ENCODE results near the gene IFT22. TPM values are rescaled to one million over a fixed set of nuclear protein-coding genes. Genes with fewer than 3 reads are reported as not detected.
"Not testable (repeated sequence)": the region's sequence is repeated elsewhere in the genome, so short reads cannot be mapped to it uniquely, and the experiment has no call there.

The IFT22 gene
- total and polyA plus RNA-seq, 9 donors, result 21.8 to 61.3 (median 27.8) TPM

DNA sequence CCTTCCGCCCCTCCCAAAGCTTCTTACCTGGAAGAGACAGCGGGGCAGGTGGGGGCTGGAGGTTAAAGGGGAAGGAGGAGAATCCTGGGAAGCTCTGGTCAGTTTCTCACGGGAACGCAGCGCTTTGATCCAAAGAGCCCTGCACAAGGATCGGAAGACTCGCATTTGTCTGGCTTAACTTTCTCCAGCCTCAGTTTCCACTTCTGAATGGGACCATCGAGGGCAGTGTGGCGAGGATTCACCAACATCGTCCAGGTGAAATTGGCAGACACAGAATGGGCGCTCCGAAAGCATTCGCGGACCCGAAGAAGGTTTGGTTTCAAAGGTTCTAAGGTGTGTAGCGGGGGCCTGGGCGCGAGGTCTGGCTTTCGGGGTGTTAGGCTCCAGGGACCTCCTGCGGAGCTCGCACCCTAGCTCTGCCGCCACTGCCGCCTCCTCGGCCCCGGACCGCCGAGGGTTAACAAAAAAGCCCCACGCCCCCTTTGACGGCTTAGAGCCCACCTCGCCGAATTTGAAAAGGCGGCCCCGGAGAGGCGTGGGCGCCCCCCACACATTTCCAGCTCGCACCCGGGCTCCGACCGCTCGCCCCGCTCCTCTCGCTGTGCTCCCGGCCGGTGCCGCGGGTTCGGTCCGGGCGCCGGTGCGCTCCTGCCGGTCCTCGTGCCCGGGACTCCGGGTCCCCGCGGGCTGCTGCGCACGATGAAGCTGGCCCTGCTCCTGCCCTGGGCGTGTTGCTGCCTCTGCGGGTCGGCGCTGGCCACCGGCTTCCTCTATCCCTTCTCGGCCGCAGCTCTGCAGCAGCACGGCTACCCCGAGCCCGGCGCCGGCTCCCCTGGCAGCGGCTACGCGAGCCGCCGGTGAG, 41.0 kb upstream of the IFT22 start, which contains the start of gene COL26A1:
Gene COL26A1 (plus strand): TSS at position 542 of the 862 bp plus-strand sequence. CDS start 158 bp downstream, at position 700.
- DNase-seq, result peak in 4 of 5 donors; percentile 34 to 66 (median 44)
- TF ChIP-seq EP300 (IDR thresholded peaks at IDR 0.05) (no peak), POLR2A (IDR thresholded peaks at IDR 0.05) (no peak)
- TF ChIP-seq, protein P1, sequence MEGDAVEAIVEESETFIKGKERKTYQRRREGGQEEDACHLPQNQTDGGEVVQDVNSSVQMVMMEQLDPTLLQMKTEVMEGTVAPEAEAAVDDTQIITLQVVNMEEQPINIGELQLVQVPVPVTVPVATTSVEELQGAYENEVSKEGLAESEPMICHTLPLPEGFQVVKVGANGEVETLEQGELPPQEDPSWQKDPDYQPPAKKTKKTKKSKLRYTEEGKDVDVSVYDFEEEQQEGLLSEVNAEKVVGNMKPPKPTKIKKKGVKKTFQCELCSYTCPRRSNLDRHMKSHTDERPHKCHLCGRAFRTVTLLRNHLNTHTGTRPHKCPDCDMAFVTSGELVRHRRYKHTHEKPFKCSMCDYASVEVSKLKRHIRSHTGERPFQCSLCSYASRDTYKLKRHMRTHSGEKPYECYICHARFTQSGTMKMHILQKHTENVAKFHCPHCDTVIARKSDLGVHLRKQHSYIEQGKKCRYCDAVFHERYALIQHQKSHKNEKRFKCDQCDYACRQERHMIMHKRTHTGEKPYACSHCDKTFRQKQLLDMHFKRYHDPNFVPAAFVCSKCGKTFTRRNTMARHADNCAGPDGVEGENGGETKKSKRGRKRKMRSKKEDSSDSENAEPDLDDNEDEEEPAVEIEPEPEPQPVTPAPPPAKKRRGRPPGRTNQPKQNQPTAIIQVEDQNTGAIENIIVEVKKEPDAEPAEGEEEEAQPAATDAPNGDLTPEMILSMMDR (IDR thresholded peaks at IDR 0.05), result no peak
- Histone ChIP-seq H3K36me3 (no peaks in the 10 kb centered on the region), H3K9me3 (no peaks in the 10 kb centered on the region), H3K27me3 (no peaks in the 10 kb centered on the region), H3K4me3 (peak within 1 kb of the TSS; percentile 53), H3K4me1 (ENCODE audit: insufficient read depth) (peaks cover 6% of the 10 kb centered on the region), H3K27ac (peak within 1 kb of the TSS in 1 of 2 donors; percentile 21)
- 11 to 23% (median 22%) methylated on average over 49 to 76 of the region's 76 CpGs for WGBS, 3 donors
- intact Hi-C loops (cut with DNase I), result loop anchor here in 1 of 4 donors (5.0 kb wide), 1 partner anchor 145 kb away; no protein-coding TSS in a partner anchor

- no peak for DNase-seq
- no peak overlapping the region for H3K4me3 ChIP-seq
- intact Hi-C loops (cut with DNase I), result no loop called here
- WGBS, 3 donors, result 19 to 24% (median 23%) methylated on average over 7 of the region's 7 CpGs
- no peaks in the 10 kb centered on the region for H3K27me3 ChIP-seq
- TF ChIP-seq POLR2A (IDR thresholded peaks at IDR 0.05), result no peak
- TF ChIP-seq EP300 (IDR thresholded peaks at IDR 0.05), result no peak
- TF ChIP-seq, protein P1 (IDR thresholded peaks at IDR 0.05), result no peak
- H3K36me3 ChIP-seq, result no peaks in the 10 kb centered on the region
- no peak overlapping the region for H3K27ac ChIP-seq
- H3K9me3 ChIP-seq, result no peaks in the 10 kb centered on the region
- no peaks in the 10 kb centered on the region for H3K4me1 ChIP-seq (ENCODE audit: insufficient read depth)
These were observed 35.8 kb upstream of the IFT22 start for GRCh38 chr7:101357433-101357832.

GRCh38 chr7:101352920-101353308, 31.3 kb upstream of the IFT22 start:
- Histone ChIP-seq H3K27me3 (no peaks in the 10 kb centered on the region), H3K27ac (no peak overlapping the region), H3K9me3 (no peaks in the 10 kb centered on the region), H3K4me3 (no peak overlapping the region), H3K36me3 (no peaks in the 10 kb centered on the region), H3K4me1 (ENCODE audit: insufficient read depth) (no peaks in the 10 kb centered on the region)
- no peak for DNase-seq
- intact Hi-C loops (cut with DNase I), result no loop called here
- no peak for TF ChIP-seq POLR2A (IDR thresholded peaks at IDR 0.05)
- TF ChIP-seq EP300 (IDR thresholded peaks at IDR 0.05), result no peak
- TF ChIP-seq, protein P1 (IDR thresholded peaks at IDR 0.05), result no peak
- WGBS, 3 donors, result 42 to 83% (median 67%) methylated on average over 2 of the region's 2 CpGs

DNA sequence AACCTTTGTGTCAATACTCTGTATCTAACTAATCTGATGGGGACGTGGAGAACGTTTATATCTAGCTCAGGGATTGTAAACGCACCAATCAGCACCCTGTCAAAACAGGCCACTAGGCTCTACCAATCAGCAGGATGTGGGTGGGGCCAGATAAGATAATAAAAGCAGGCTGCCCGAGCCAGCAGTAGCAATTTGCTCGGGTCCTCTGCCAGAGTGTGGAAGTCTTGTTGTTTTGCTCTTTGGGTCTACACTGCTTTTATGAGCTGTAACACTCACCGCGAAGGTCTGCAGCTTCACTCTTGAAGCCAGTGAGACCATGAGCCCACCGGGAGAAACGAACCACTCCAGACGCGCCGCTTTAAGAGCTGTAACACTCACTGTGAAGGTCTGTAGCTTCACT, 27.7 kb upstream of the IFT22 start:
- H3K9me3 ChIP-seq; intact Hi-C loops (cut with DNase I); H3K4me1 ChIP-seq (ENCODE audit: insufficient read depth); DNase-seq; H3K27ac ChIP-seq; H3K4me3 ChIP-seq; H3K36me3 ChIP-seq; H3K27me3 ChIP-seq: not testable (repeated sequence)
- 61 to 78% (median 69%) methylated on average over 12 of the region's 12 CpGs for WGBS, 3 donors

DNA sequence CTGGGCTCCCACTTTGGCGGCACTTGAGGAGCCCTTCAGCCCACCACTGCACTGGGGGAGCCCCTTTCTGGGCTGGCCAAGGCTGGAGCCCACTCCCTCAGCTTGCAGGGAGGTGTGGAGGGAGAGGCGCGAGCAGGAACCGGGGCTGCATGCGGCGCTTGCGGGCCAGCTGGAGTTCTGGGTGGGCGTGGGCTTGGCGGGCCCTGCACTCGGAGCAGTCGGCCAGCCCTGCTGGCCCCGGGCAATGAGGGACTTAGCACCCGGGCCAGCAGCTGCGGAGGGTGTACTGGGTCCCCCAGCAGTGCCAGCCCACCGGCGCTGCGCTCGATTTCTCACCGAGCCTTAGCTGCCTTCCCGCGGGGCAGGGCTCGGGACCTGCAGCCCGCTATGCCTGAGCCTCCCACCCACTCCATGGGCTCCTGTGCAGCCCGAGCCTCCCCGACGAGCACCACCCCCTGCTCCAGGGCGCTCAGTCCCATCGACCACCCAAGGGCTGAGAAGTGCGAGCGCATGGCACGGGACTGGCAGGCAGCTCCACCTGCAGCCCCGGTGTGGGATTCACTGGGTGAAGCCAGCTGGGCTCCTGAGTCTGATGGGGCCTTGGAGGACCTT, 26.9 kb upstream of the IFT22 start:
- DNase-seq; H3K4me1 ChIP-seq (ENCODE audit: insufficient read depth); intact Hi-C loops (cut with DNase I); H3K27ac ChIP-seq; H3K36me3 ChIP-seq; H3K4me3 ChIP-seq; H3K27me3 ChIP-seq; H3K9me3 ChIP-seq: not testable (repeated sequence)
- 88 to 93% (median 91%) methylated on average over 31 to 32 of the region's 32 CpGs for WGBS, 3 donors
